ENCODE data around the gene OXSM. TPM values are rescaled to one million over a fixed set of nuclear protein-coding genes. Genes with fewer than 3 reads are reported as not detected.
A peak's percentile ranks its signal among the peaks of the same experiment; 100 is the strongest.

Gene OXSM
- total RNA-seq, 1 donor from 2014 or later: 1.6 TPM

GRCh38 chr3:25782938-25783660 is 6.8 kb upstream of the OXSM start, which contains the start of gene NGLY1:
Gene NGLY1 (minus strand): TSS chr3:25783443. CDS start chr3:25783390, 53 bp downstream.
- Histone ChIP-seq H3K4me2 (peak within 1 kb of the TSS; percentile 83), H3K79me2 (ENCODE audit: low read depth) (peaks cover 39% of the 10 kb centered on the region), H3K27ac (no peak within 1 kb of the TSS), H2AFZ (replicated peaks) (peak within 1 kb of the TSS; percentile 96), H3K4me1 (peaks cover 10% of the 10 kb centered on the region), H3K9me3 (ENCODE audit: low read depth) (no peaks in the 10 kb centered on the region), H4K20me1 (ENCODE audit: low read depth) (no peaks in the 10 kb centered on the region), H3K4me3 (peak within 1 kb of the TSS; percentile 93), H3F3A (ENCODE audit: low read depth) (no peaks in the 10 kb centered on the region), H3K27me3 (peaks cover 7% of the 10 kb centered on the region), H3K9ac (peak within 1 kb of the TSS; percentile 54), H3K36me3 (no peaks in the 10 kb centered on the region)
- Mint-ChIP-seq H3K27ac (no peak within 1 kb of the TSS), H3K4me3 (peak within 1 kb of the TSS; percentile 93), H3K36me3 (peaks cover 5% of the 10 kb centered on the region), H3K27me3 (ENCODE audit: insufficient read depth, low read depth) (no peaks in the 10 kb centered on the region), H3K4me1 (peaks cover 32% of the 10 kb centered on the region), H3K9me3 (no peaks in the 10 kb centered on the region)
- peak; percentile 94 for DNase-seq (ENCODE audit: low spot score)
- TF ChIP-seq EZH2phosphoT487 (IDR thresholded peaks at IDR 0.05): no peak
- TF ChIP-seq CTCF (IDR thresholded peaks at IDR 0.05): peak; percentile 36
- no peak for TF ChIP-seq EZH2 (IDR thresholded peaks at IDR 0.05)

- H3K4me2 ChIP-seq: peak overlapping the region; percentile 66
- H3K27ac ChIP-seq: no peak overlapping the region
- H3K9me3 ChIP-seq (ENCODE audit: low read depth): no peaks in the 10 kb centered on the region
- peak; percentile 86 for DNase-seq (ENCODE audit: low spot score)
- Mint-ChIP-seq H3K27ac (no peak overlapping the region), H3K36me3 (no peaks in the 10 kb centered on the region), H3K27me3 (ENCODE audit: insufficient read depth, low read depth) (no peaks in the 10 kb centered on the region), H3K4me3 (peak overlapping the region; percentile 87), H3K4me1 (peaks cover 38% of the 10 kb centered on the region), H3K9me3 (no peaks in the 10 kb centered on the region)
- H3K27me3 ChIP-seq: peaks cover 7% of the 10 kb centered on the region
- H3K4me1 ChIP-seq: peaks cover 10% of the 10 kb centered on the region
- no peaks in the 10 kb centered on the region for H4K20me1 ChIP-seq (ENCODE audit: low read depth)
- H3K9ac ChIP-seq: no peak overlapping the region
- TF ChIP-seq EZH2phosphoT487 (IDR thresholded peaks at IDR 0.05) (no peak), EZH2 (IDR thresholded peaks at IDR 0.05) (no peak), CTCF (IDR thresholded peaks at IDR 0.05) (no peak)
- no peaks in the 10 kb centered on the region for H3F3A ChIP-seq (ENCODE audit: low read depth)
- peak overlapping the region; percentile 96 for H2AFZ ChIP-seq (replicated peaks)
- H3K36me3 ChIP-seq: no peaks in the 10 kb centered on the region
- H3K79me2 ChIP-seq (ENCODE audit: low read depth): peaks cover 39% of the 10 kb centered on the region
- peak overlapping the region; percentile 93 for H3K4me3 ChIP-seq
Measured at GRCh38 chr3:25783661-25784512, 6.0 kb upstream of the OXSM start.

- Mint-ChIP-seq H3K9me3 (no peaks in the 10 kb centered on the region), H3K4me1 (peaks cover 41% of the 10 kb centered on the region), H3K27me3 (ENCODE audit: insufficient read depth, low read depth) (no peaks in the 10 kb centered on the region), H3K36me3 (no peaks in the 10 kb centered on the region), H3K27ac (no peak overlapping the region), H3K4me3 (peak overlapping the region; percentile 87)
- Histone ChIP-seq H3K9me3 (ENCODE audit: low read depth) (no peaks in the 10 kb centered on the region), H3F3A (ENCODE audit: low read depth) (no peaks in the 10 kb centered on the region), H4K20me1 (ENCODE audit: low read depth) (no peaks in the 10 kb centered on the region), H3K36me3 (no peaks in the 10 kb centered on the region), H3K4me3 (no peak overlapping the region), H3K27me3 (peaks cover 7% of the 10 kb centered on the region), H3K9ac (no peak overlapping the region), H3K4me1 (peaks cover 10% of the 10 kb centered on the region), H2AFZ (replicated peaks) (no peak overlapping the region), H3K4me2 (no peak overlapping the region), H3K79me2 (ENCODE audit: low read depth) (peaks cover 29% of the 10 kb centered on the region), H3K27ac (no peak overlapping the region)
- no peak for DNase-seq (ENCODE audit: low spot score)
- TF ChIP-seq EZH2 (IDR thresholded peaks at IDR 0.05) (no peak), CTCF (IDR thresholded peaks at IDR 0.05) (no peak), EZH2phosphoT487 (IDR thresholded peaks at IDR 0.05) (no peak)
Measured at GRCh38 chr3:25784971-25785370, 4.9 kb upstream of the OXSM start.
